ENCODE results near the gene SLC35F3.

GRCh38 chr1:234330843-234331215 lies 426.4 kb downstream of the SLC35F3 start:
- TF ChIP-seq EZH2 (IDR thresholded peaks at IDR 0.05; ENCODE audit: insufficient read depth, low read length) = no peak
- TF ChIP-seq, protein P1, sequence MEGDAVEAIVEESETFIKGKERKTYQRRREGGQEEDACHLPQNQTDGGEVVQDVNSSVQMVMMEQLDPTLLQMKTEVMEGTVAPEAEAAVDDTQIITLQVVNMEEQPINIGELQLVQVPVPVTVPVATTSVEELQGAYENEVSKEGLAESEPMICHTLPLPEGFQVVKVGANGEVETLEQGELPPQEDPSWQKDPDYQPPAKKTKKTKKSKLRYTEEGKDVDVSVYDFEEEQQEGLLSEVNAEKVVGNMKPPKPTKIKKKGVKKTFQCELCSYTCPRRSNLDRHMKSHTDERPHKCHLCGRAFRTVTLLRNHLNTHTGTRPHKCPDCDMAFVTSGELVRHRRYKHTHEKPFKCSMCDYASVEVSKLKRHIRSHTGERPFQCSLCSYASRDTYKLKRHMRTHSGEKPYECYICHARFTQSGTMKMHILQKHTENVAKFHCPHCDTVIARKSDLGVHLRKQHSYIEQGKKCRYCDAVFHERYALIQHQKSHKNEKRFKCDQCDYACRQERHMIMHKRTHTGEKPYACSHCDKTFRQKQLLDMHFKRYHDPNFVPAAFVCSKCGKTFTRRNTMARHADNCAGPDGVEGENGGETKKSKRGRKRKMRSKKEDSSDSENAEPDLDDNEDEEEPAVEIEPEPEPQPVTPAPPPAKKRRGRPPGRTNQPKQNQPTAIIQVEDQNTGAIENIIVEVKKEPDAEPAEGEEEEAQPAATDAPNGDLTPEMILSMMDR (IDR thresholded peaks at IDR 0.05; ENCODE audit: insufficient read depth, low read depth, low read length) = no peak

Measured in astrocyte (in vitro differentiated cells and primary cell).